Measurements from ENCODE around the gene KRT222.
A peak's percentile ranks its signal among the peaks of the same experiment; 100 is the strongest.

KRT222 gene

GRCh38 chr17:40648384-40648968 is 16.5 kb downstream of the KRT222 start:
- DNase-seq, result peak; percentile 56

- peak; percentile 87 for DNase-seq
Observed at GRCh38 chr17:40647624-40648383, 17.2 kb downstream of the KRT222 start, which contains the start of gene SMARCE1. Gene SMARCE1, minus strand, starts transcription at chr17:40647818. Its CDS starts 2,016 bp downstream, at chr17:40645802.

DNA sequence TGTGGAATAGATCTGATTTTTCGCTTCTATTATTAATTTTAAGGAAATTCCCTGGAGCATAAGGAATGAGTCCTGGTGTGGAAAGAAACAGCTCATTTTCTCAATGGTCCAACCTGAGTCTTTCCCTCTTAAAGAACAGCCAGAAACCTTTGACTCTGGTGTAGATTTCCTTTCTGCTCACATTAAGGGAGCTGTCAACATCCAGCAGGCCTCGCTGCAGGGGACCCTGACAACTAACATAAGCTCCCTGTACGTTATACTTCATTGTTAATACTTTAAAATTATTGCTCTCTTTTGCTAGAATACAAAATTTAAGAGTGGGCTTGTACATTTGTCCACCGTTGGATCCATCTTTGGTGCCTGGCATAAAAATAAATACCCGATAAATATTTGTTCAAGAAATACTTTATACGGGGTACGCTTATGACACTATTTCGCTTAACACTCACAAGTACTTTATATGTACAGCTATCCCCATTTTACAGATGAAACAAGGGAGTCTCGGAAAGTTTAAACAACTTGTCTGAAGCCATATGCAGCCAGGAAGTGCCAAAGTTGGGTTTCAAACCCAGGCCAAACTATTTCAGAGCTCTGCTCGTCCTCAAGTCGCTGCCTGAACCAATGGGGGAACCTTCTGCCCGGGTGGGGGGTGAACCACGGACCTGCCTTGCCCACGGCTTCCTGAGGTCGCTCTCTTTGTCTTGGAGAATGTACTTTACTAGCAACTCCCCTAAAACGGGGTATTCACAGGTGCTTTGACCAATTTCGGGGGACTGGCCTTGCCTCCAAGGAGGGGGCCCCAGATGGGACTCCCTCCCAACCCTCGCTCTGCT is 18.0 kb downstream of the KRT222 start:
- no peak for DNase-seq

DNA sequence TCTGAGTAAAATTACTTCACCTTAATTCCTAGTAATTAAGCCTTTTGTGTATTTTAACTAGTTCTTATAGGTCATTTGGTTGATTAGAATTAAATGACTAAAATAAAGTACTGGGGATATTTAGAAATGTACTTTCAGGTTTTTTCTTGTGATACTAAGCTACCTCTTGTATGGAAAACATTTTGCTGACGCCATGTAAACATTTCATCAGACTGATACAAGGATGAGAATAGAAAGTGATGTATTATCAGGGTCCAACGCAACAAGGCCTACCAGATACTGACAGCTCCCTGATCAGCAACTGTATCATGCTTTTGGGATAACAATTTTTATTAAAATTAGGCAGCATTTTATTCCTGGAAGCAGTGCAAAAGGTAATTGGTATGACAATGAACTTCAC is 19.0 kb downstream of the KRT222 start:
- no peak for DNase-seq

DNA sequence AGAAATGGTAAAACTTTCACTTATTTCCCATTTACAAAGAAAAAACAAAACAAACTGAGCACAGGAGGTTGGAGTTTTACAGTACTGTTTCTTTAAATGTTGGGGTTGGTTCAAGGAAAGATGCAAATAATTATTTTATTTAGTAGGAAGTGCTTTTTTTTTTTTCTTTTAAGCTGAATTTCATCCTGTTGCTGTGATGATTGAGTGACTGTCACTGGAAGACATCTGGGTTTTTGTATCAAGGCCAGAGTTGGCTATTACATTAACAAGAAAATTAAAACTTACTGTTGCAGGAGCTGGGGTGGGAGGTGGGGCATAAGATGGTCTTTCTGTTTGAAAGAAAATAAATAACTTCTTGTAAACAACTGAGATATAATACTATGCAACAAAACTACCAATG is 19.7 kb downstream of the KRT222 start:
- DNase-seq, result no peak

GRCh38 chr17:40637931-40638330 is 27.0 kb downstream of the KRT222 start:
- DNase-seq, result no peak

GRCh38 chr17:40633871-40634270 is 31.1 kb downstream of the KRT222 start:
- DNase-seq, result no peak

DNA sequence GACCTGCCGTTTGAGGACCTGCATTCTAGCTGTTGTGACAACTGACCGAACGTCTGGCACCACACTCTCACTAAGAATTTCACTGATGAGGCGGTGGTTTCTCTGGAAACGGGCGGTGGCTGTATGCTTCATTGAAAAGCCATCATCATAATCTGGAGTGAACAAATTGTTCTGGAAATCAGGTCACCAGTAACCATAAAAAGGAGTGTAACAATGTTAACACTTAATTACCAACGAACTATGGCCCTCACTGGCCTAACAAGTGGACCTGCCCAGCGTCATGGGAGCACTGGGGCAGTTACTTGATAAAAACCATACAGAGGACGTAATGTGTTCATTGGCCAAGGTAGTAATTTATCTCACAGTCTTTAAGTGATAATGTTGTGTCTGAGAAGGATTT is 32.8 kb downstream of the KRT222 start:
- no peak for DNase-seq

DNA sequence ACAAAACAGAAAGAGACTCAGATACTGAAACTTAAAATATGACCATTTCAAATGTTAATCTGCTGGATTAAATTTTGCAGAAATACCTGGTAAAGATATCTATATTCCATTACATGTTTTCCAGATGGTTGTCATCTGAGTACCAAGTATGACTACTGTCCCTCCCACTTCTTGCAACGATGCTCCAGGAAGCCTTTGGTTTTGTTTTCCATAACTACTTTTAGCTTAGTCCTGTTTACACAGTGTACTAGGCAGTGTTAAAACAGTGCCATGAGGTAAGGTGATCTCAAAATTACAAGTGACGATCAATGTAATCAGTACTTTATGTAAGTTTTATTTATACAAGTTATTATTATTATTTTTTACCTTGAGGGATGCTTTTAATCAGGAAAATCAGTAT is 35.1 kb downstream of the KRT222 start:
- DNase-seq, result no peak

- DNase-seq, result no peak
Observed at GRCh38 chr17:40625311-40625710, 39.7 kb downstream of the KRT222 start.

DNA sequence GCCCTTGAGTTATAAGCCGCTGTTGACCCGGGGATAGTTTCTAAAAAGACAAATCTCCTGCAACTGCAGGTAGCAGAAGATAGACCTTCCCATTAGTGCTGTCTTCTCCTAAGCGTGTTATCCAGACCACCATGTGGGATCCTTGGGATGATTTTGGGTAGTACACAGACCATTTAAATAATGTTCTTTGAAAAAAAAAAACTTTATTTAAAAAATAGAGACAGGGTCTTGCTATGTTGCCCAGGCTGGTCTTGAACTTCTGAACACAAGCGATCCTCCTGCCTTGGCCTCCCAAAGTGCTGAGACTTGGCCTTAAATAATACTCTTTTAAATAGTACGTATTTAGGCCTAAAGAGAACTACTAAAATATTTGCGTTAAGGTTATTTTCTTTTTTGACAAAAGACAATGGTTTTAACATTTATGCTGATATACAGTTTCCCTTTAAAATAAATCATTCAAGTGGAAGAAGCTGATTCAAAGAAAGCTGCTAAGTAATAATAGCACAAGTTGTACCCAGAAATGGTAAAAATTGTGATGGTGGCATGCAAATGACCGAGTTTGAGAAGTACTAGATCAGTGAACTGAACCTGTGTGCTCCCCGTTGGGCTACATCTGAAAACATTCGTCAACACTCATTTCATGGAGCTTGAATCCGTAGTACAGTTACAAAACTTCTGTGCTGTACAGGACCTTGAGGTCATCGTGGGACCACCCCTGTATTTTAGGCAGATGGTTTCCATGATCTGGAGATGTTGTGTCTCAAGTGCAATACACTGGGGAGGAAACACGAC is 41.4 kb downstream of the KRT222 start:
- DNase-seq, result no peak

DNA sequence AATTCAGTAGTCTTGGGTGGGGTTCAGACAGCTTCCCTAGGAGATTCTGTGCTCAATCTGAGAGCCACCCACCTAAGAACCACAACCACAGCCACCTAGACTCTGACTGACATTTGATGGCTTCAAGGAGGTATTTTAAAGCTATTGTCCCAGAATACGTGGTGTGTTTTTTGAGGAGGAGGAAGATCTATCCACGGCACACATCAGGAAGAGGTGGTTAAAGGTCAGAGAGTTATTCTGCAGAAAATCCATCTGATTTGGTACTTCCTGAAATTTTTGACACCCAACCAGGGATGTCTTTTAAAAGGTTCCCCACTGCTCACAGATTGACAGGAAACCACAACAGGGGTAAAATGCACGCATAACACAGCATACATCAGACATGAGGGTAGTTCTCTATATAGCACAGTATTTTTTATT is 42.5 kb downstream of the KRT222 start:
- no peak for DNase-seq

DNA sequence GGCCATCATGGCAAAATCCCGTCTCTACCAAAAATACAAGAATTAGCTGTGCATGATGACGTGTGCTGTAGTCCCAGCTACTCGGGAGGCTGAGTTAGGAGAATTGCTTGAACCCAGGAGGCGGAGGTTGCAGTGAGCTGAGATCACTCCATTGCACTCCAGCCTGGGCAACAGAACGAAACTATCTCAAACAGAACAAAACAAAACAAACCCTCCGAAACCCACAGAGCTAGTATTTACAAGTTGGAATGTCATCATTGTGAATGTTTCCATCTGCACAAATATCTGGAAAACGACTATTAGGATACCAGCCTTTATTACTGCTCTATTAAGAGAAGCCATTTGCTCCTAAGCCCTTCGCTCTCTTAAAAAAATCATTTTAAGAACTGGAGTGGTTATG is 43.4 kb downstream of the KRT222 start:
- no peak for DNase-seq

- no peak for DNase-seq
Observed at GRCh38 chr17:40621019-40621418, 44.0 kb downstream of the KRT222 start.

DNA sequence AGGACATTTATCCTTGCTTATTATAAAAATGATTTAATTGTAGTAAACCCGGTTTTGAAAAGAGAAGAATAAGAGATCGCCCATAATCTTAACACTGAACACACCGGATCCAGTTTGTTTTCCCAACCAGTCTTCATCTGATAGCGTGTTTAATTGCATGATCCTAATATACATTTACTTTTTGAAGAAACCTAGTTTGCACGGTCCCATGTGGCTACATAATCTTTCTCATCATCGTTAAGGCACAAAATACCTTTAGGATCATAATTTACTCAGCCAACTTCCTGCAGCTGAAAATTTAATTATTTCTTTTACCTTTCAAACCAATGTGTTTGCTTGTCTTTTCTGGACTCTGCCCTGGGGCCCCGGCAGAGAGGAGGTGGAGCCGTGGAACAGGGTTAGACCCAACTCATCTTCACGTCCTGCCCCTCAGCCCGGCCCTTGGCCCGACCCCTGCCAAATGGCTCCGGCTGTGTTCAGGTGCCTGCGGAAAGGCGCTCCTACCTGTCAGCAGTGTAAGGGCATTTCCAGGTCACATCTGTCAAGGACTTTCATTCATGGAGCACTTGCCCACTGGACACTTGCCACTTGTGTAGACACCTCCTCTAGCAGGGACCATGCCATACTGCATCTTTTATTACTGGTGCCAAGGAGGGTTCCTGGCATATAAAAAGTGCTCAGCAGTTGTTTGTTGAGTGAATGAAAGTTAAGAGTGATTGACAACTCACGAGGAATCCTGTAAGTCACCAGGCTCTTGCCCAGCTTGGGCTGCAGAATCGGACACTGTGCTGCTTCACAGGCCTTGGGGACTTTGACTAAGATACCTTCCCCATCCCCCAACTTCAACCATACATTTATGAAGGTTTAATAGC is 46.0 kb downstream of the KRT222 start:
- DNase-seq, result no peak

DNA sequence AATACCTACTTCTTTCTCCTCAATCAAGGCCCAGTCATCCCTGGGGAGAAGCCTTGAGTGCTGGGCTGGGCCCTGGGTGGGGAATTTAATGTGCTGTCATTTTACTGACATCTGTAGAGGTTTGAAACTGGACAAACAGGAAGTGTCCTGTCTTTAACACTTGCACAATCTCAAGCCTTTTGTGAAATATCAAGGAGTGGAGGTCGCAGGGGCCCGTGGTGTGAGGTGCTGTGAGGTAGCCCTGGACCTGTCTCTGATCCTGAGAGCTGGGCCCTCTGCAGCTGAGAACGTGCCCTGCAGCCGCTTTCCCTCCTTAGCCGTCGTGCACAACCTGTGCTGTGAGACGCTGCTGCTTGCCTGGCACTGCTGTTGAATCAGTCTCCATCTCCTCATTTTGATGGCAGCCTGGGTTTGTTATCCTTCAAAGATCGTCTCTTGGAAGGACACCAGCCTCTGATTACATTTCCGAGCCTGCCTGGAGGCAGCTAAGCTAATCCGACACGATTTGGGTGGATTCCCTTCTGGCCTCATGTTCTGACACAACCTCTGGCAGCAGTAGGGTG is 47.2 kb downstream of the KRT222 start:
- no peak for DNase-seq

DNA sequence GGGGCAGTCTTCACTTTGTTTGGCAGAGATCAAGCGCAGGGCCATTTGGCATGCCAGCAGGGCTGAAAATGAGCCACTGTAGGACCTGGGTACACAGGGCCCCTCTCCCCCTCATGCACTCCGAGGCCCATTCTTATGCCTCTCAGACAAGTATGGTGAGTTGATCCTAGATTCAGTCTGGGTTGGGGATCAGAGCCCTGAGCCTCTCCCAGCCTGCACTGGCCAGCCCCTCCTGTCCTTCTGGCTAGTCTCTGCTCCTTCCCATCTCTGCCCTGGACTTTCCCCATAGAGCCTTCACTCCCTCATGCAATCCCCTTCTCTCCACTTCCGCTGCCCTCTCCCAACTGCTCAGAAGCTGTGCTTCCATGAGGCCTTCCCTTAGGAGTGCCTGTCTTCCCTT is 48.4 kb downstream of the KRT222 start:
- DNase-seq, result no peak

DNA sequence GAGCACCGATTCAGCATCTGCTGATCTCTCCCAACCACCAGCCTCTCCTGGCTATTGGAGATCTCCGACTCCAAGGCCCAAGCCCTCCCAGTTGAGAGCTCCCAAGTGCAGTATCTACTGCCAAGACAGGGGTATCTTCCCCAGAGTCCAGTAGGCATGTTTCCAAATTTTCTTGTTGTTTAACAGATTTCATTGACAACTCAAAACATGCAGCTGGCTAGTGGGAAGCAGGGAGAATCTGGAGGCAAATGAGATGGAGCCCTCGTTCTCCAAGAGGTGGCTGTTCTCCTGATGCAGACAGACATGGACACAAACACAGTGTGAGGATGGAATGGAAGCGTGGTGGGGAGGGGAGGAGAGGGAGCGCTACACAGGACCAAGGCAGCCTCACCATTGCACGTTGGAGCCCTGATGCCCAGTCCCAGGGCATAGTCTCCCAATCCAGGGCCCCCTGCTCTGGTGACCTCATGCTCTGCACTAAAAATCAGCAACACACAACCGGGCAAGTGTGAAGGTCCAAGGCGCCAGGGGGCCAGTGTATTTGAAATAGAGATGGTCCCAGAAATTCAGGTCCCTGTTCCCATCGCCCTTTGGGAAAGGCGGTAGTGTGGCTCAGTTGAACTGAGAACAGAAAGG is 49.0 kb downstream of the KRT222 start:
- no peak for DNase-seq

DNA sequence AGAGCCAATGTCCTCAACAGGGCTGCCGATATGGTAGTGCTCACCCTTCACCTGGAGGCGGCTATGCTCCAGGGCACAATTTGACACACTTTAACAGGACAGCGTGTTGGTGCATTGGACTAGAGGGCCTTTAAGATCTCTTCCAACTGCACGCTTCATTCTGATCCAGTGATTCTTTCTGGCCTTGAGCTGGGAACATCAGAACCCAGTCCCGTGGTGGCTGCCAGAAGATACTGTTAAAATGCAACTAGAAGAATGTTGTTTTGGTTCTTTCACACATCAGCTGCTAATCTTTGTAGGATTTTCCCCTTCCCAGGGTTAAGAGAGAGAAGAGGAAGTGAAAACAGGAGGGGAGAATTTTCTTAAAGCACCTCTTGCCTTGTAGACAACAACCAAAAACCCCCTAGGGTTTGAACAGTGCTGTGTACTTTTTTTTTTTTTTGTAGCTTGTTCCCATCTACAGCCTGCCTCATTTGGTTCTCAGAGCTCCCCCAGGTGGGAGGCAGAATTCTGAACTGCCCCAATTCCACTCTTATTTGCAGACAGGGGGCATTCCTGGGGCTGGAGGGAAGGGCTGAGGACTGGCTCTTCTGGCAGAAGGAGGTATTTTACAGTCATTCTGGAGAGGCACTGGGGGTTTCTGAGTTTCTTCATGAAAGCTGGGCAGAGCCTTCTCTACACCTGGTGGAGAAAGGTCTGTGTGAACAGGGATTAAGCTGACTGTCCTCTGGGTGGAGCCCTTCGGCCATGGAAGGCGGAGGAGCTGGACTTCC is 49.7 kb downstream of the KRT222 start:
- peak; percentile 61 for DNase-seq

GRCh38 chr17:40614431-40615067 is 50.4 kb downstream of the KRT222 start:
- DNase-seq, result no peak
